Left colon (tissue), 2 donors: Measurements from ENCODE around the gene EXOC6B. TPM values are rescaled to one million over a fixed set of nuclear protein-coding genes. Genes with fewer than 3 reads are reported as not detected.

Source experiments
- ATAC-seq: fragments of 200-7000 bp; cut with Tn5 transposase; one replicate; pipeline ENCODE4 v1.9.1; 2020; ENCODE audit warnings: mild to moderate bottlenecking, moderate library complexity
- DNase-seq, 2 donors: peaks; one replicate each; pipeline ENCODE4 v3.0.0-alpha.2; 2020
- intact Hi-C, 2 donors: fragments of 100-400 bp; cut with DNase I in 1 of 2; cut with micrococcal nuclease in 1 of 2; formaldehyde crosslinking; loops; one replicate each; pipeline versions ENCODE4 v1.11.2 to v1.14.0; 2022; cut with DNase I, micrococcal nuclease
- total RNA-seq, 2 donors: library from RNA; stranded (reverse); fragmentation: NEBNext Ultra II Directional; extraction: Animal tissue kit (Norgen Biotek cat#: 25700); gene quantifications; one replicate each; pipeline ENCODE4 v1.2.1, GENCODE V29; 2021
- donor health status: DM: no; HTN: no; CAD: no.
- donor health status: DM: yes; HTN: yes; CAD: no.

Gene EXOC6B
- total RNA-seq, 2 donors from 2014 or later, result 23.9 to 37.6 TPM

DNA sequence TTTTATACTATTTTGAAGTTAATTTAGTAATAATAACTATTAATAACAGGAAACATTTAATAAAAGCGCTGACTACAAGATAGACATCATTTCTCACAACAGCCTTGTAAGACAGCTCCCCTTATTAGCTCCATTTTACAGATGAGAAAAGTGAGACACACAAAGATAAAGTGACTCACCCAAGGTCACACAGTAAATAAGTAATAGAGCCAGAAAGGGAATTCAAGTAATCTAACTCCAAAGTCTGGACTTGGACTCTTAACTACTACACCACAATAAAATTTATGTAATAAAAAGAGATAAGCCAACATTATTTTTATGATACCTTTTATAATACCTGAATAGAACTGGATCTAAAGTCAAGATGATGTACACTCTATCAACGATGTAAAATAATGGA, 25.3 kb downstream of the EXOC6B start:
- intact Hi-C loops, result no loop called here
- DNase-seq (no peak), ATAC-seq (peak; percentile 89)

- DNase-seq (no peak), ATAC-seq (no peak)
- intact Hi-C loops, result no loop called here
Measured at GRCh38 chr2:72797740-72798139, 28.1 kb downstream of the EXOC6B start.

DNA sequence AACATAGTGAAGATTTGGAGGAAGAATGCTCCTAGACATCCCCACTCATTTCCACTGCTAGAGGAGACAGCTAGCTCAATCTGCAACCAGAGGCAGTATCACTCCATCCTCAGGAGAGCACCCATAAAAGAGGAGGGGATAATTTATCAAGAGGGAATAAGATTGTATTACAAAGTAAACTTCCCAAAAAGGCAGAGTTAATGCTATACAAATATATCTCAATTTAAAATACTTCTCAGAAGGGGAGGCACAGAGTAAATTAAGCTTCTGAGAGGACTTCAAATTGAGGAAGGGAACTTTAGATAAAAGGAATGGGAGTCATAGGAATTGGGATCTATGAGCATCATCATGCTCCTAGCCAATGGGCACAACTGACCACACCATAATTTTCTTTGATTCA, 29.1 kb downstream of the EXOC6B start:
- intact Hi-C loops, result no loop called here

GRCh38 chr2:72794572-72794971, 31.3 kb downstream of the EXOC6B start:
- intact Hi-C loops, result no loop called here
- DNase-seq (no peak), ATAC-seq (no peak)

More for the DNA sequence above, 29.1 kb downstream of the EXOC6B start:
- DNase-seq, result no peak
- no peak for ATAC-seq

- intact Hi-C loops, result no loop called here
- DNase-seq (no peak), ATAC-seq (no peak)
Measured at GRCh38 chr2:72793798-72794440, 31.9 kb downstream of the EXOC6B start.

- DNase-seq (no peak), ATAC-seq (no peak)
- intact Hi-C loops, result no loop called here
Measured at GRCh38 chr2:72789241-72789640, 36.6 kb downstream of the EXOC6B start.

GRCh38 chr2:72788756-72789155, 37.1 kb downstream of the EXOC6B start:
- no peak for ATAC-seq
- intact Hi-C loops, result no loop called here

GRCh38 chr2:72785517-72785916, 40.3 kb downstream of the EXOC6B start:
- no peak for DNase-seq
- intact Hi-C loops, result no loop called here
- no peak for ATAC-seq

More at GRCh38 chr2:72788756-72789155, 37.1 kb downstream of the EXOC6B start:
- DNase-seq, result no peak

- intact Hi-C loops, result no loop called here
- DNase-seq, result no peak
- ATAC-seq, result no peak
Measured at GRCh38 chr2:72782520-72782919, 43.3 kb downstream of the EXOC6B start.

DNA sequence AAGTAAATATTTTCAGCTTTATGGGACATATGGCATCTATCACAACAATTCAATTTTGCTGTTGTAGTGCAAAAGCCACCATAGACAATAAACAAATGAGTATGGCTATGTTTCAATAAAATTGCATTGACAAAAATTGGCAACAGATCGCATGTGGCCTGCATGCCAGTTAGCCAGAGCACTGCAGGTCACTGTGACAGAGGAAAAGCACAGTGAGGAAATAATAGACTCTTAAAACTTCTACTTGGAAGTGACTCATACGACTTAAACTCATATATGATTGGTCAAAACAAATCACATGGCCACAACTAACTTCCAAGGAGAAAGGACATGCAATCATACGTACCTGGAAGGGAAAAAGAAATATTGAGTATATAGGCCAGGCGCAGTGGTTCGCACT, 44.4 kb downstream of the EXOC6B start:
- intact Hi-C loops, result no loop called here
- ATAC-seq, result peak; percentile 78
- no peak for DNase-seq

- intact Hi-C loops, result no loop called here
- no peak for DNase-seq
- ATAC-seq, result peak; percentile 36
Measured at GRCh38 chr2:72780477-72780876, 45.4 kb downstream of the EXOC6B start.

DNA sequence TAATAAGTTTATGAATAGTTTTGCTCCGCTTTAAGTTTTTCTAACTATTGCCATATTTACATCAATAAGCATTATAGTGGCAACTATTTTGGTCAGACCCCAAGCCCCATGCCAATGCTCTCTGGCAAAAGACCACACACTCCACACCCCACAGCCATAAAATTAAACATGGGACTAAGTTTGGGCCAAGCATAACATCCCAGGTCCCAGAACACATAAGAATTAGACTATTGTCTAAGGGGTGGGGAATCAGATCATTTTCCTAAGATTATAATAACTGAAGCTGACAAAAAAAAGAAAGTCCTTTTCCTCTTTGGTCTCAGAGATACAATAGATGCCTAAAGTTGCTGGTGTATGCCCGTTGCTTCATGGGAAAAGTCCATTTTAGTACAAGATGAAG, 46.3 kb downstream of the EXOC6B start:
- ATAC-seq (no peak), DNase-seq (no peak)
- intact Hi-C loops, result loop anchor here in 1 of 2 donors (10.0 kb wide), 1 partner anchor 85 kb away; no protein-coding TSS in a partner anchor

- no peak for DNase-seq
- intact Hi-C loops, result loop anchor here in 1 of 2 donors (10.0 kb wide), 1 partner anchor 86 kb away; no protein-coding TSS in a partner anchor
- no peak for ATAC-seq
Measured at GRCh38 chr2:72778410-72778809, 47.4 kb downstream of the EXOC6B start.

- intact Hi-C loops, result loop anchor here (2.0 to 10.0 kb wide), 2 partner anchors 90 to 94 kb away; no protein-coding TSS in a partner anchor
- ATAC-seq, result peak; percentile 75
- DNase-seq, result peak in 1 of 2 donors; percentile 55
Measured at GRCh38 chr2:72770879-72771461, 54.9 kb downstream of the EXOC6B start.

DNA sequence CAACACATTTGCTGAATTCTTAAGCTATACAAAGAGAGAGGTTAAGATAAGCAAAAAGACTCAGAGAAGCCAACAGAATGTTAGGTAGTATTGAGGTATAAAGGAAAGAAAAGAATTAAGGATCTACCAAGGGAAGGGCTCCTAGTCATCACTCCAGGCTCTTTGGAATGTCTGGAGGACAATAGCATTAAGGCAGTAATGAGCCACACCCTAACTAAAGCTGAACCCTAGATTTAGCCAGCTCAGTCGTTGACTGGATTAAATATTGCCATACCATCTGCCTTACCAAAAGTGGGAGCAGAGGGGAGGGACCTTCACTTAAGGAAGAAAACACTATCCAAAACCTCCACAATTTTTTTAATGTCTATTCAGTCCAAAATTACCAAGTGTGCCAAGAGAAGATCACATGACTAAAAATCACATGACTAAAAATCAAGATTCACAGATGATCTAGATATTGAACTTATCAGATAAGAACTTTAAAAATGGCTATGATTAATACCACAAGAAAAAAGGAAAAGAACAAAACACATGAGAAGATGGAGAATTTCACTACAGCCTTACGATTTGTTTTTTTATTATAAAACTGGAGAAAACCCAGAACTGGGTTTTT, 59.7 kb downstream of the EXOC6B start:
- ATAC-seq, result no peak
- intact Hi-C loops, result no loop called here

GRCh38 chr2:72762276-72762675, 63.6 kb downstream of the EXOC6B start:
- intact Hi-C loops, result no loop called here
- no peak for DNase-seq
- ATAC-seq, result no peak

More for the DNA sequence above, 59.7 kb downstream of the EXOC6B start:
- no peak for DNase-seq

- no peak for DNase-seq
- intact Hi-C loops, result no loop called here
- ATAC-seq, result no peak
Measured at GRCh38 chr2:72759755-72760154, 66.1 kb downstream of the EXOC6B start.

GRCh38 chr2:72757177-72757775, 68.6 kb downstream of the EXOC6B start:
- ATAC-seq, result peak; percentile 28
- DNase-seq, result no peak
- intact Hi-C loops, result no loop called here

DNA sequence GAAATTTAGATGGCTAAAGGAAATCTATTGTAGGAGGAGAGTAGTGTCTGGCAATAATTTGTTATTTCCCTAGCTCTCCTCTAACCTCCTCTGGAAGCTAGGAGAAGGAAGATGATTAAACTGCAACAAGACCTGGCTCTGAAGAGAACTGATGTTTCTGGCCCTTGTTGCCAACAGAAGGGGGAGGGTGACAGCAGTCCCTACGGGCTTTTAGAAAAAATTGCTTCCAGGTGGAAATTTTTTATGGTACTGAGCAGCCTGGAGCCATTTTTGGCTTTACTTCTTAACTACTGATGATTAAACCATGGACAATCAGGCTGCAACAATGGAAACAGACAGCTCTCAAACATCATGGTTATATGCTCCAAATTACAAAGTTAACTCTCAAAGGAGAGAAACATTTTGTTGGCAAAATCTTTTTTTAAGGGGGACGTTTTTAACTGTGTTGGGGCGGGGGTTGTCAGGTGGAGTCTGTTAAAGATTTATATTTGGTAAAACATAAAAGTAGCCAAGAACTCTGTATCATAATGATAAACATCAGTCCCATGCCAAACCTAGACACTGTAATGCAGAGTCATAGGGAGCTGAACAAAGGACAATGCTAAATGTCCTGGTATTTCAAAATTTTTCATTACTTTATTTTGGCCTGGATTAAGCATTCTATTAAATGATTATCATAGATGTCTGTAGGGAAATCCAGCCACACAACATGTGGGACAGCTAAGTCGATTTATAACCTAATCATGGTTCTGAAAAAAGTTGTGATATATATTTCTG, 70.0 kb downstream of the EXOC6B start:
- DNase-seq (no peak), ATAC-seq (no peak)
- intact Hi-C loops, result no loop called here
